H1 (cell line): Measurements from ENCODE around the gene SH3GL1. TPM values are rescaled to one million over a fixed set of nuclear protein-coding genes. Genes with fewer than 3 reads are reported as not detected.

Experiments
- CHD2 ChIP-seq: IDR thresholded peaks from 2 replicates; pipeline ENCODE4 v1.6.1; 2012; ENCODE audit warnings: low read length, improper control_type of control experiment
- E2F6 ChIP-seq: IDR thresholded peaks from 2 replicates; pipeline ENCODE4 v1.6.1; 2012; ENCODE audit warnings: inconsistent platforms
- FOSL1 ChIP-seq: IDR thresholded peaks from 2 replicates; pipeline ENCODE4 v1.6.1; 2011; ENCODE audit warnings: mild to moderate bottlenecking, low read depth, low read length, moderate library complexity; ENCODE audit not compliant: insufficient read depth
- polyA plus RNA-seq, 7 experiments: library from polyadenylated mRNA; depleted of rRNA in 3 of 7; stranded (reverse) in 5 of 7; unstranded in 2 of 7; fragments of >200 nt in 5 of 7; fragments of 200-250 nt in 2 of 7; gene quantifications; 1 replicate in 5 of 7; 2 replicates in 1 of 7; 4 replicates in 1 of 7; pipeline versions ENCODE4 v1.2.1 to v1.2.3, GENCODE V29; 2011 to 2013; ENCODE audit warnings: missing spikeins in 2 of 7, mixed read lengths in 2 of 7
- total RNA-seq: library from RNA; stranded (reverse); fragmentation: NEBNext Ultra II Directional; extraction: Animal tissue kit (Norgen Biotek cat#: 25700); gene quantifications from 2 replicates; pipeline ENCODE4 v1.2.1, GENCODE V29; 2021

SH3GL1 gene
- total and polyA plus RNA-seq, 2 of the 8 experiments (the other 6 are each of a cell fraction or from before 2014, with no cell fraction given), result 81.5 to 102 TPM

GRCh38 chr19:4372165-4373012 is 28.0 kb downstream of the SH3GL1 start (continued):
- TF ChIP-seq E2F6 (no peak), CHD2 (no peak), FOSL1 (no peak)
